Tibial artery (tissue), 4 donors: ENCODE data around the gene BLID.

Source experiments
- DNase-seq, 2 donors: peaks; one replicate each; pipeline ENCODE4 v3.0.0-alpha.2; 2019
- H3K27ac ChIP-seq, 2 donors: fragments of 200-600 bp; sonication (generic) in 1 of 2; 1 replicate in 1 of 2; 2 replicates in 1 of 2; pipeline ENCODE4 v1.5.1; 2018 to 2019; ENCODE audit warnings: mild to moderate bottlenecking in 1 of 2
- H3K27me3 ChIP-seq, 2 donors: fragments of 200-600 bp; sonication (generic) in 1 of 2; one replicate each; pipeline versions ENCODE4 v1.5.1 to v1.6.0; 2016 to 2019
- H3K36me3 ChIP-seq, 3 donors: fragments of 200-600 bp; sonication (generic) in 2 of 3; one replicate each; pipeline ENCODE4 v1.5.1; 2016 to 2019; ENCODE audit warnings: mild to moderate bottlenecking in 2 of 3
- H3K4me1 ChIP-seq, 4 donors: fragments of 200-600 bp; sonication (generic) in 2 of 4; 1 replicate in 3 of 4; 2 replicates in 1 of 4; pipeline ENCODE4 v1.5.1; 2016 to 2019
- H3K4me3 ChIP-seq, 2 donors: fragments of 200-600 bp; sonication (generic) in 1 of 2; 1 replicate in 1 of 2; 2 replicates in 1 of 2; pipeline ENCODE4 v1.5.1; 2018 to 2019; ENCODE audit warnings: mild to moderate bottlenecking in 2 of 2
- H3K9me3 ChIP-seq, 3 donors: fragments of 200-600 bp; sonication (generic) in 1 of 3; one replicate each; pipeline ENCODE4 v1.5.1; 2016 to 2019
- CTCF ChIP-seq, 2 experiments: fragments of 200-600 bp in 1 of 2; fragments of 450-650 bp in 1 of 2; IDR thresholded peaks; one replicate each; pipeline ENCODE4 v1.5.1; 2017 to 2019; ENCODE audit warnings: antibody characterized with exemption in 2 of 2, mild to moderate bottlenecking in 1 of 2, moderate library complexity in 1 of 2
- intact Hi-C: fragments of 100-400 bp; cut with DNase I; formaldehyde crosslinking; loops from one replicate; pipeline ENCODE4 v1.15.0; 2023; ENCODE audit warnings: low total_unique reads

BLID gene

GRCh38 chr11:122108192-122108799, 7.7 kb downstream of the BLID start:
- no peaks in the 10 kb centered on the region for H3K36me3 ChIP-seq
- peak overlapping the region in 1 of 2 donors; percentile 7 for H3K27ac ChIP-seq
- TF ChIP-seq CTCF (IDR thresholded peaks at IDR 0.05): peak in 1 of 2 experiments; percentile 12
- intact Hi-C loops: loop anchor here (2.0 to 10.0 kb wide), 3 partner anchors 95 to 397 kb away; no protein-coding TSS in a partner anchor
- H3K9me3 ChIP-seq: no peaks in the 10 kb centered on the region
- peak in 1 of 2 donors; percentile 20 for DNase-seq
- H3K4me3 ChIP-seq: no peak overlapping the region
- H3K4me1 ChIP-seq: peaks cover 0 to 59% (median 10%) of the 10 kb centered on the region in 4 donors
- no peaks in the 10 kb centered on the region for H3K27me3 ChIP-seq

- intact Hi-C loops: loop anchor here (10.0 kb wide), 2 partner anchors 363 to 397 kb away; no protein-coding TSS in a partner anchor
Observed at GRCh38 chr11:122107566-122107965, 8.4 kb downstream of the BLID start.

GRCh38 chr11:122107045-122107444, 9.0 kb downstream of the BLID start:
- TF ChIP-seq CTCF (IDR thresholded peaks at IDR 0.05): no peak
- no peaks in the 10 kb centered on the region for H3K9me3 ChIP-seq
- H3K27me3 ChIP-seq: no peaks in the 10 kb centered on the region
- DNase-seq: no peak
- H3K36me3 ChIP-seq: no peaks in the 10 kb centered on the region
- peak overlapping the region in 1 of 2 donors; percentile 7 for H3K27ac ChIP-seq
- peaks cover 0 to 60% (median 12%) of the 10 kb centered on the region in 4 donors for H3K4me1 ChIP-seq
- intact Hi-C loops: loop anchor here (10.0 kb wide), 2 partner anchors 362 to 398 kb away; no protein-coding TSS in a partner anchor
- H3K4me3 ChIP-seq: no peak overlapping the region

More at GRCh38 chr11:122107566-122107965, 8.4 kb downstream of the BLID start:
- no peaks in the 10 kb centered on the region for H3K36me3 ChIP-seq
- H3K4me1 ChIP-seq: peaks cover 0 to 59% (median 10%) of the 10 kb centered on the region in 4 donors
- no peaks in the 10 kb centered on the region for H3K9me3 ChIP-seq
- no peak overlapping the region for H3K4me3 ChIP-seq
- DNase-seq: no peak
- H3K27ac ChIP-seq: peak overlapping the region in 1 of 2 donors; percentile 7
- TF ChIP-seq CTCF (IDR thresholded peaks at IDR 0.05): no peak
- no peaks in the 10 kb centered on the region for H3K27me3 ChIP-seq

GRCh38 chr11:122105044-122105758, 10.8 kb downstream of the BLID start:
- Histone ChIP-seq H3K4me1 (peaks cover 0 to 63% (median 13%) of the 10 kb centered on the region in 4 donors), H3K4me3 (no peak overlapping the region), H3K36me3 (no peaks in the 10 kb centered on the region), H3K27me3 (no peaks in the 10 kb centered on the region), H3K27ac (peak overlapping the region; percentile 20 to 91), H3K9me3 (no peaks in the 10 kb centered on the region)
- intact Hi-C loops: loop anchor here (10.0 kb wide), 2 partner anchors 360 to 400 kb away; no protein-coding TSS in a partner anchor
- no peak for TF ChIP-seq CTCF (IDR thresholded peaks at IDR 0.05)
- DNase-seq: no peak

GRCh38 chr11:122104341-122104740, 11.7 kb downstream of the BLID start:
- peak overlapping the region; percentile 10 to 91 for H3K27ac ChIP-seq
- no peaks in the 10 kb centered on the region for H3K27me3 ChIP-seq
- H3K36me3 ChIP-seq: no peaks in the 10 kb centered on the region
- H3K4me1 ChIP-seq: peaks cover 0 to 62% (median 13%) of the 10 kb centered on the region in 4 donors
- no peaks in the 10 kb centered on the region for H3K9me3 ChIP-seq
- intact Hi-C loops: loop anchor here (5.0 to 10.0 kb wide), 3 partner anchors 360 to 447 kb away; no protein-coding TSS in a partner anchor
- DNase-seq: no peak
- TF ChIP-seq CTCF (IDR thresholded peaks at IDR 0.05): no peak
- no peak overlapping the region for H3K4me3 ChIP-seq
